ENCODE measurements around the gene SLC6A15.

- TF ChIP-seq SP1 (IDR thresholded peaks at IDR 0.05): no peak
- no peak for TF ChIP-seq NFRKB (IDR thresholded peaks at IDR 0.05)
- TF ChIP-seq TARDBP (IDR thresholded peaks at IDR 0.05): no peak
- TF ChIP-seq HDGF (IDR thresholded peaks at IDR 0.05; ENCODE audit: borderline replicate concordance): no peak
- no peak for TF ChIP-seq BHLHE40 (IDR thresholded peaks at IDR 0.05; ENCODE audit: borderline replicate concordance)
- TF ChIP-seq ARNT (IDR thresholded peaks at IDR 0.05): no peak
- TF ChIP-seq LEF1 (IDR thresholded peaks at IDR 0.05; ENCODE audit: borderline replicate concordance): no peak
- TF ChIP-seq ZNF384 (IDR thresholded peaks at IDR 0.05): no peak
- TF ChIP-seq, protein P1, sequence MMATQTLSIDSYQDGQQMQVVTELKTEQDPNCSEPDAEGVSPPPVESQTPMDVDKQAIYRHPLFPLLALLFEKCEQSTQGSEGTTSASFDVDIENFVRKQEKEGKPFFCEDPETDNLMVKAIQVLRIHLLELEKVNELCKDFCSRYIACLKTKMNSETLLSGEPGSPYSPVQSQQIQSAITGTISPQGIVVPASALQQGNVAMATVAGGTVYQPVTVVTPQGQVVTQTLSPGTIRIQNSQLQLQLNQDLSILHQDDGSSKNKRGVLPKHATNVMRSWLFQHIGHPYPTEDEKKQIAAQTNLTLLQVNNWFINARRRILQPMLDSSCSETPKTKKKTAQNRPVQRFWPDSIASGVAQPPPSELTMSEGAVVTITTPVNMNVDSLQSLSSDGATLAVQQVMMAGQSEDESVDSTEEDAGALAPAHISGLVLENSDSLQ (IDR thresholded peaks at IDR 0.05): no peak
Measured at GRCh38 chr12:84924981-84925380, 12.4 kb upstream of the SLC6A15 start.

Measured in HEK293T (cell line).